GM12891 (cell line): ENCODE results near the gene S100PBP.

ENCODE experiments used
- DNase-seq: peaks from one replicate; pipeline ENCODE4 v3.0.0; 2011; ENCODE audit warnings: low spot score; ENCODE audit not compliant: insufficient read length
- FAIRE-seq: peaks from 2 replicates; lab custom pipeline; 2011; peaks lifted over from hg19 to GRCh38; lab: Jason Lieb, UNC
- PAX5 ChIP-seq: IDR thresholded peaks from 2 replicates; pipeline ENCODE4 v1.6.1; 2011; ENCODE audit warnings: low read length, moderate library complexity, mild to moderate bottlenecking; ENCODE audit not compliant: insufficient read depth, severe bottlenecking
- POLR2A ChIP-seq: IDR thresholded peaks from 2 replicates; pipeline ENCODE4 v1.6.1; 2011; ENCODE audit warnings: low read depth, low read length, control low read depth
- POLR2AphosphoS5 ChIP-seq: IDR thresholded peaks from 2 replicates; pipeline ENCODE4 v1.6.1; 2011; ENCODE audit warnings: low read depth, low read length, control low read depth
- POU2F2 ChIP-seq: IDR thresholded peaks from 2 replicates; pipeline ENCODE4 v1.6.1; 2011; ENCODE audit warnings: low read depth, mild to moderate bottlenecking, control low read depth, low read length, moderate library complexity
- SPI1 ChIP-seq: IDR thresholded peaks from 2 replicates; pipeline ENCODE4 v1.6.1; 2011; ENCODE audit warnings: low read depth, low read length, control low read depth
- TAF1 ChIP-seq: IDR thresholded peaks from 2 replicates; pipeline ENCODE4 v1.6.1; 2011; ENCODE audit warnings: low read depth, low read length, control low read depth

S100PBP gene

DNA sequence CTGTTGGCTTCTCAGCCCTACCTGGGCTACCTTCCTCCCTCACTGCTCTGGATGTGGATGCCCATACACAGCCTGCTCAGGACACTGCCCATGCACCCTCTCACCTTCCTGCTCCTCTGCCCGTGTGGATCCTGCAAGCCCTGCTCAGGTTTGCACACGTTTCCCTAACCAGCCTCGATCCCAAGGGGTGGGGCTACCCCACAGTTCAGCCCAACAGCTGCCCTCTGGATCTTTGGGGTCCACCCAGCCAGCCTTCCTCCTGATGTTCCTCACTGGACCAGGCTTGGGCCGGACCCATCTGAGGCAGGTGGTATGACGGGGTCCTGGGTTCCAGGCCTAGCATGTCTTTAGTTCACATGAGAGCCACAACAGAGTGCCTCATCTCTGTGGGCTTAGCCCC, 79.0 kb downstream of the S100PBP start:
- no peak for FAIRE-seq
- no peak for DNase-seq
- TF ChIP-seq POLR2AphosphoS5, result no peak

- TF ChIP-seq POLR2AphosphoS5, result no peak
- TF ChIP-seq SPI1, result no peak
- no peak for TF ChIP-seq TAF1
- no peak for TF ChIP-seq PAX5
- TF ChIP-seq POLR2A, result no peak
- TF ChIP-seq POU2F2, result no peak
- FAIRE-seq (no peak), DNase-seq (no peak)
Observed at GRCh38 chr1:32897082-32898049, 79.9 kb downstream of the S100PBP start.

GRCh38 chr1:32898056-32898455, 80.6 kb downstream of the S100PBP start:
- no peak for DNase-seq
- FAIRE-seq, result no peak
- TF ChIP-seq POLR2AphosphoS5 (no peak), PAX5 (no peak), POLR2A (no peak), TAF1 (no peak), SPI1 (no peak), POU2F2 (no peak)

GRCh38 chr1:32898958-32899357, 81.5 kb downstream of the S100PBP start:
- TF ChIP-seq SPI1, result no peak
- TF ChIP-seq POLR2A, result no peak
- no peak for TF ChIP-seq TAF1
- no peak for TF ChIP-seq POU2F2
- TF ChIP-seq POLR2AphosphoS5, result no peak
- no peak for TF ChIP-seq PAX5
- DNase-seq (no peak), FAIRE-seq (no peak)

DNA sequence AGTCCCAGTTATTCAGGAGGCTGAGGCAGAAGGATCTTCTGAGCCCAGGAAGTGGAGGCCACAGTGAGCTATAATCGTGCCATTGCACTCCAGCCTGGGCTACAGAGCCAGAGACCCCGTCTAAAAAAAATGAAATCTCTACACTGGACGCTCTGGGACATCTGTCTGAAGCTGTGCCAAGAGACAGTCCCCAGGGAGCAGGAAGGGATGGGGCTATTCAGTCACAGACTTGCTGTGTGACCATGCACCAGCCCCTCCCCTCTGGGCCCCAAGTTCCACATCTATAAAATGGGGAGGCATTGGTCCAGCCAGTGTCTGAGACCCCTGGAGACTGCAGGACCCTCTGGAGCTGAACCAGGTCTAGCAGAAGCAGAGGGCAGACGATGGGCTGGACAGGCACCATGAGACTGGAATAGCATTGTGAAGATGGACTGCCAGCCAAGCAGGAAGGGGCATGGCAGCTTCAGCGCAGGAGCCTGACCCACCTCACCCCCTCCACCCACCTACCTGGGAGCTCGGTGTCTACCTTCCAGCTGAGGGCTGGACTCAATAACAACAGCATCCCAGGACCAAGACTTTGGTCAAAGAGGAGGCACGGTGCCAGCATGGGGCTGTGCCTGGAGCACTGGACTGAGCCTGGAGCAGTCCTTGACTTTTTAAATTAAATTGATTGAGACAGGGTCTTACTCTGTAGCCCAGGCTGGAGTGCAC, 82.3 kb downstream of the S100PBP start:
- DNase-seq (no peak), FAIRE-seq (no peak)
- no peak for TF ChIP-seq SPI1

DNA sequence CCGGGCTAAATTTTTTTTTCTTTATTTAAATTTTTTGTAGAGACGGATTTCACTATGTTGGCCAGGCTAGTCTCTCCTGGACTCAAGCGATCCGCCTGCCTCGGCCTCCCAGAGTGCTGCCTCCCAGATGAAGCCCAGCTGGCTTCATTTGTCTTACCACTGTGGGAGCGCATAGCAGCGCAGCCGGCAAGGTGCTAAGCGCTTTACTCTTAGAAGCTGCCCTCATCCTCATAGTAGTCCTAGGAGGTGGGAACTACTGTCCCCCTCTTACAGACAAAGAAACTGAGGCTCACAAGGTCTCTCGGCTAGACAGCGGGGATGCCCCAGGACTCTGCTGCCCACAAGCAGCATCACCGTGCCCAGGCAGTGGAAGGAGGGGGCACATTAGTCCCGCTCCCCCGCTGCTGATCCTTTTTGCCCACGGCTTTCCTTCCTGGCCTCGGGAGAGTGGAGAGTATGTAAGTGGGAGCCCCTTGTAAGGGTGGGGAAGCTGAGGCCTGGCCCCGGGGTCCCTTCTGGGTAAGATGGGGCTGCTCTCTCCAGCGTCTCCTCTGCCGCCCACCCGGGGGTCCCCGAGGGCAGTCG, 83.0 kb downstream of the S100PBP start:
- DNase-seq, result no peak
- TF ChIP-seq POLR2AphosphoS5 (no peak), SPI1 (no peak), POU2F2 (no peak), POLR2A (no peak), PAX5 (no peak), TAF1 (no peak)
- no peak for FAIRE-seq

DNA sequence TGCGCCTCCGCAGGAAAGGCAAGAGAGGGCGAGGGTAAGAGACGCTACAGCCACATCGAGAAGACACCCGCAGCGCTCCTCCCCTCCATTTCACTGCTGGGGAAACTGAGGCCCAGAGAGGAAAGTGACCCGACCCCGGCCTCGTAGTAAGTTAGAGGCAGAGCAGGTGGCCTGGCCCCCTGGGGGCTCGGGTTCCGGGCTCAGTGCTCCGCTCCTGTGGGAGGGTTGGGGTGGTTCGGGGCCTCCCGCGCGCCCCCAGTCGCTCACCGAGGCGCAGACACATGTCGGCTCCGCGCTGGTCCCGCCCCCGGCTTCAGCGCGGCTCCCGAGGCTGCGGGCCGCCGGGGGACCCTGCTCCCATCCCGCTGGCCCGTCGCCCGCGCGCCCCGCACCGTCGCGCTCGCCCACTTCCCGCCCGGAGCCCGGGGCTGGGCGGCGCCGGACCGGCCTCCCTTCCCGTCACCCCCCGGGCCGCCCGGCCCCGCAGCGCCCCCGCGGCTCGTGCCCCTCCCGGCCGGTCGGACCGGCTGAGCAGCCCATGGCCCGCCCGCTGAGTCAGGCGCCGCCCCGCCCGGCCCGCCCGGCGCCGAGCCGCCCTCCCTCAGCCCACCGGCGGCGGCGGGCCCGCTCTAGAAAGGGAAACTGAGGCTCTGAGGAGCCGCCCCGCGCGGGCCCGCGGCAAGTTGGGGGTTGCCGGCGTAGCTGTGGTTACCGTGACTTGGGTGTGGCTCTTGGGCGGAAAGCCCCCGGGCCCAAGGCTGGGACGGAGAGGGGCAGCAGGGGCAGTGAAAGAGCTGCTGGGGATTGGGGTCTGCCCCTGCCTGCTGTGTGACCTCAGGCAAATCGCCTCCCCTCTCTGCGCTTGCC, 83.7 kb downstream of the S100PBP start, which contains the start of gene TMEM54:
Gene TMEM54, minus strand, starts transcription at position 434 of the 867 bp plus-strand sequence. Its CDS starts 151 bp downstream, at position 283.
- FAIRE-seq (no peak), DNase-seq (no peak)

GRCh38 chr1:32901823-32902534, 84.5 kb downstream of the S100PBP start:
- TF ChIP-seq POLR2A (no peak), TAF1 (no peak), PAX5 (no peak), SPI1 (no peak), POLR2AphosphoS5 (no peak), POU2F2 (no peak)
- FAIRE-seq, result no peak
- DNase-seq, result no peak

More for the DNA sequence above, 83.7 kb downstream of the S100PBP start, which contains the start of gene TMEM54:
- no peak for TF ChIP-seq POLR2A
- no peak for TF ChIP-seq SPI1
- TF ChIP-seq POU2F2, result no peak
- TF ChIP-seq TAF1, result no peak
- TF ChIP-seq POLR2AphosphoS5, result no peak
- no peak for TF ChIP-seq PAX5
